Lower lobe of right lung (tissue), 2 donors: ENCODE results near the gene GPR155. TPM values are rescaled to one million over a fixed set of nuclear protein-coding genes. Genes with fewer than 3 reads are reported as not detected.
A peak's percentile ranks its signal among the peaks of the same experiment; 100 is the strongest.

Experiments used
- ATAC-seq, 2 donors: fragments of 200-7000 bp; cut with Tn5 transposase; one replicate each; pipeline ENCODE4 v1.9.1; 2020 to 2022; ENCODE audit warnings: mild to moderate bottlenecking in 2 of 2, moderate library complexity in 2 of 2
- DNase-seq: peaks from one replicate; pipeline ENCODE4 v3.0.0-alpha.2; 2020
- H3K27ac ChIP-seq: fragments of 200-600 bp; one replicate; pipeline ENCODE4 v1.8.0; 2022
- H3K27me3 ChIP-seq: fragments of 200-600 bp; one replicate; pipeline ENCODE4 v1.8.0; 2022; ENCODE audit warnings: low read depth
- H3K36me3 ChIP-seq: fragments of 200-600 bp; one replicate; pipeline ENCODE4 v1.8.0; 2022; ENCODE audit warnings: mild to moderate bottlenecking
- H3K4me1 ChIP-seq: fragments of 200-600 bp; one replicate; pipeline ENCODE4 v1.8.0; 2022
- H3K4me3 ChIP-seq: fragments of 200-600 bp; one replicate; pipeline ENCODE4 v1.8.0; 2022; ENCODE audit warnings: mild to moderate bottlenecking
- H3K9me3 ChIP-seq: fragments of 200-600 bp; one replicate; pipeline ENCODE4 v1.8.0; 2022
- intact Hi-C: fragments of 100-400 bp; cut with DNase I; formaldehyde crosslinking; loops from one replicate; pipeline ENCODE4 v1.11.0; 2022
- long read RNA-seq: library from polyadenylated mRNA; unstranded; transcript quantifications from one replicate; pipeline ENCODE4 v2.0.0, GENCODE V29; 2021
- total RNA-seq: library from RNA; stranded (reverse); fragmentation: NEBNext Ultra II Directional; extraction: Animal tissue kit (Norgen Biotek cat#: 25700); gene quantifications from one replicate; pipeline ENCODE4 v1.2.1, GENCODE V29; 2021
- TF ChIP-seq, protein P1 (sequence below): fragments of 200-600 bp; IDR thresholded peaks from one replicate; pipeline ENCODE4 v1.8.0; 2022; ENCODE audit warnings: antibody characterized with exemption, mild to moderate bottlenecking
- donor health status: DM: no; HTN: yes; CAD: no; lungs with severe emphysema.

The GPR155 gene, protein sequence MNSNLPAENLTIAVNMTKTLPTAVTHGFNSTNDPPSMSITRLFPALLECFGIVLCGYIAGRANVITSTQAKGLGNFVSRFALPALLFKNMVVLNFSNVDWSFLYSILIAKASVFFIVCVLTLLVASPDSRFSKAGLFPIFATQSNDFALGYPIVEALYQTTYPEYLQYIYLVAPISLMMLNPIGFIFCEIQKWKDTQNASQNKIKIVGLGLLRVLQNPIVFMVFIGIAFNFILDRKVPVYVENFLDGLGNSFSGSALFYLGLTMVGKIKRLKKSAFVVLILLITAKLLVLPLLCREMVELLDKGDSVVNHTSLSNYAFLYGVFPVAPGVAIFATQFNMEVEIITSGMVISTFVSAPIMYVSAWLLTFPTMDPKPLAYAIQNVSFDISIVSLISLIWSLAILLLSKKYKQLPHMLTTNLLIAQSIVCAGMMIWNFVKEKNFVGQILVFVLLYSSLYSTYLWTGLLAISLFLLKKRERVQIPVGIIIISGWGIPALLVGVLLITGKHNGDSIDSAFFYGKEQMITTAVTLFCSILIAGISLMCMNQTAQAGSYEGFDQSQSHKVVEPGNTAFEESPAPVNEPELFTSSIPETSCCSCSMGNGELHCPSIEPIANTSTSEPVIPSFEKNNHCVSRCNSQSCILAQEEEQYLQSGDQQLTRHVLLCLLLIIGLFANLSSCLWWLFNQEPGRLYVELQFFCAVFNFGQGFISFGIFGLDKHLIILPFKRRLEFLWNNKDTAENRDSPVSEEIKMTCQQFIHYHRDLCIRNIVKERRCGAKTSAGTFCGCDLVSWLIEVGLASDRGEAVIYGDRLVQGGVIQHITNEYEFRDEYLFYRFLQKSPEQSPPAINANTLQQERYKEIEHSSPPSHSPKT
- 6.2 TPM for total RNA-seq
- long read RNA-seq, full-length matches to known transcripts = 4 of 13 reads
- long read RNA-seq, partial matches to known transcripts = 3 of 13 reads
- long read RNA-seq, other reads (novel, unspliced or antisense) = 6 of 13 reads

DNA sequence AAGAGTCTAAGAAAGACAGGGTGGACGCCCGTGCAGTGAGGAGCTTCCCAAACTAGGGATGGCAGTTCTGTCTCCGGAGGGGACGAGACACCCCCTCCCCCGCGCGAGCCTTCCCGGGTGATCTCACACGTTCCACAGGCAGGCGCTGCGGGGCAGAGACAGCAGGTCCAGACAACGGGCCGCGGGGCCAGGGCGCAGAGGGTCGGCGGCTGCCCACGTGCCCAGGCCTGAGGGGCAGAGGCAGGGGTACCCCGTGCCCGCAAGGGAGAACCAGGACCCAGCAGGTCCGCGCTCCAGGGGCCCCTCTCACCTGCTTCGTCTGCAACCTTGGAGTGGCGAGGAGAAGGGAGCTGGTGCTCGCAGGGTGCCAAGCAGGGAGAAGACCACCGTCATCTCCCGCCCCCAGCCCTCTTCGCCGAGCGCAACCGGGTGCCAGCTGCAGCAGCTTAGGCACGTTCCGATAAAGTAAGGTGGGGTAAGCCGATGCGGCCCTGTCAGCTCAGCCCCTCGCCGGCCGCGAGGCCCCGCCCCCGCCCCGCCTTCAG lies at the start of gene GPR155:
Gene GPR155, minus strand, starts transcription at position 467 of the 545 bp plus-strand sequence. CDS start 5,073 bp downstream, outside the sequence.
- TF ChIP-seq, protein P1, sequence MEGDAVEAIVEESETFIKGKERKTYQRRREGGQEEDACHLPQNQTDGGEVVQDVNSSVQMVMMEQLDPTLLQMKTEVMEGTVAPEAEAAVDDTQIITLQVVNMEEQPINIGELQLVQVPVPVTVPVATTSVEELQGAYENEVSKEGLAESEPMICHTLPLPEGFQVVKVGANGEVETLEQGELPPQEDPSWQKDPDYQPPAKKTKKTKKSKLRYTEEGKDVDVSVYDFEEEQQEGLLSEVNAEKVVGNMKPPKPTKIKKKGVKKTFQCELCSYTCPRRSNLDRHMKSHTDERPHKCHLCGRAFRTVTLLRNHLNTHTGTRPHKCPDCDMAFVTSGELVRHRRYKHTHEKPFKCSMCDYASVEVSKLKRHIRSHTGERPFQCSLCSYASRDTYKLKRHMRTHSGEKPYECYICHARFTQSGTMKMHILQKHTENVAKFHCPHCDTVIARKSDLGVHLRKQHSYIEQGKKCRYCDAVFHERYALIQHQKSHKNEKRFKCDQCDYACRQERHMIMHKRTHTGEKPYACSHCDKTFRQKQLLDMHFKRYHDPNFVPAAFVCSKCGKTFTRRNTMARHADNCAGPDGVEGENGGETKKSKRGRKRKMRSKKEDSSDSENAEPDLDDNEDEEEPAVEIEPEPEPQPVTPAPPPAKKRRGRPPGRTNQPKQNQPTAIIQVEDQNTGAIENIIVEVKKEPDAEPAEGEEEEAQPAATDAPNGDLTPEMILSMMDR = no peak
- DNase-seq (peak; percentile 81), ATAC-seq (peak; percentile 71 to 78)
- no peaks in the 10 kb centered on the region for H3K36me3 ChIP-seq
- no peaks in the 10 kb centered on the region for H3K9me3 ChIP-seq
- H3K4me1 ChIP-seq = peaks cover 15% of the 10 kb centered on the region
- peak within 1 kb of the TSS; percentile 87 for H3K4me3 ChIP-seq
- peak within 1 kb of the TSS; percentile 78 for H3K27ac ChIP-seq
- intact Hi-C loops = no loop called here
- no peaks in the 10 kb centered on the region for H3K27me3 ChIP-seq

DNA sequence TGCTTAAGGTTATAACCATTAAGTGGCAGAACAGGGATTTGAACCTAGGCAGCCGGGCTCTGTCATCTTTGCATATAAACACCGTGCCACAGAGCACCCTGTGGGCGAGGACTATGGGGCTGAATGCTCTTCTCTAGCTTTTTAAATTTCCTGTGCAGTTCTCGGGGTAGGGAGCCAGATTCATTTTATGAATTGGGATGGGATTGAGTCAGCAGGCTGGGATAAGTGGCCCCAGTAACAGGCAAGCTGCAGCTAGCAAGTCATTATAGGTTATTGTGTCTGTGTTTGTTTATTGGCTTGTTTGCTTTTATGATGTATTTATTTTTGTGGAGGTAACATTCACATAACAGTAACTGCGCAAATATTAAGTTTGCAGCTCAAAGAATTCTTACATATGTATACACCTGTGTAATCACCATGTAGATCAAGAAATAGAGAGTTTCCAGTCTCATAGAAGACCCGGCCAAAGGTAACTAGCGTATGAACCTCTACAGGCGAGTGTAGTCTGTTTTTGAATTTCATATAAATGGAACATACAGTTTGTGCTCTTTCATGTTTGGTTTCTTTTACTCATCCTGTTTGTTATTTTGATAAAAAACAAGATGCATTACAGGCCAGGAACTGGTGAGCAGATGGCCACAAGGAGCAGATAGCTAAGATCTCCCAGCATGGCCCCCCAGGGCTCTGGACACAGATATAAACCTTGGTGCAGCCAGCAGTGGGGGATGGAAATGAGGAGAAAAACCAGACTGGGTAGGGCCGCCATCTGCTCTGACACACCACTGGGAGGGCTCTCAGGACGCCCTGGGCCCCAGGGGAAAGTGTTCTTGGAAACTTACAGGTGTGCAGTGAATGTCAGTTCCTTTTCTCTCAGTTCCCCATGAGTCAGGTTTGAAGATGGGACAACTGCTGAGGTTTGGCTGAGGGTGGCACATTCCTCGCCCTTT lies 49.2 kb upstream of the GPR155 start:
- ATAC-seq = no peak
- Histone ChIP-seq H3K4me1 (no peaks in the 10 kb centered on the region), H3K27ac (no peak overlapping the region), H3K4me3 (no peak overlapping the region), H3K27me3 (no peaks in the 10 kb centered on the region), H3K36me3 (no peaks in the 10 kb centered on the region), H3K9me3 (no peaks in the 10 kb centered on the region)
- intact Hi-C loops = no loop called here
- DNase-seq = no peak
- TF ChIP-seq, protein P1 = no peak

DNA sequence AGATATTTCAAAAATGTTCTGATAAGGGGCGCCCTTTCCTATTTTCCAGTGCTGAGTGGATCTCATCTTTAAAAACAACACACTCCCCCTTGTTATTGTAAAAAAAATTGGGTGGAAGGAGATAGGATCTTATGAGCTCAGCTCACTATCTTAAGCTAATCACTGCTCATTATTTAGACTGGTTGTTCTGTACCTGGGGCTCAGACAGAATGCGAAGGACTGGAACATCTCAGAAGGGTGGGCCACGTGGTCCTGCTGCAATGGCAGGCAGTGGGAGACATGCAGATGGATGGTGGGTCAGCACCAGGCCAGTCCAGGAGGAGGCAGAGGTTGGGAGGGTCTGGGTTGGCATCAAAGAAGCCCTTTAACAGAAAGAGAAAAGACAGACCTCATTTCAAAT lies 48.3 kb upstream of the GPR155 start:
- no peak overlapping the region for H3K27ac ChIP-seq
- no peaks in the 10 kb centered on the region for H3K36me3 ChIP-seq
- ATAC-seq = no peak
- no peak for DNase-seq
- TF ChIP-seq, protein P1 = no peak
- no peaks in the 10 kb centered on the region for H3K4me1 ChIP-seq
- H3K27me3 ChIP-seq = no peaks in the 10 kb centered on the region
- no peaks in the 10 kb centered on the region for H3K9me3 ChIP-seq
- intact Hi-C loops = no loop called here
- H3K4me3 ChIP-seq = no peak overlapping the region

DNA sequence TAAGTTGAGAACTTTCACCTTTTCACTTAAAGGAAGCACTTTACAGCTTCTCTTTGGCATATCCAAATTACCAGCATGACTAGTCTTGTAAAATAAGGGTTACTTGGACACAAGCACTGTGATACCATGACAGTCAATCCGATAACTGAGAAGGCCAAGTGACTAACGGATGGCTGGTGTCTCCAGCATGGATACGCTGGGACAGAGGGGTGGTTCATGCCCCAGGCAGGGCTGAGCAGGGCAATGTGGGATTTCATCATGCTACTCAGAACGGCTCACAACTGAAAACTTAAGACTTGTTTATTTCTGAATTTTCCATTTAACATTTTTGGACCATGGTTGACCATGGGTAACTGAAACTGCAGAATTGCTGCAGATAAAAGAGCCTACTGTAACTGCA lies 43.1 kb upstream of the GPR155 start:
- H3K4me3 ChIP-seq = no peak overlapping the region
- TF ChIP-seq, protein P1 = no peak
- no peaks in the 10 kb centered on the region for H3K36me3 ChIP-seq
- intact Hi-C loops = no loop called here
- H3K27ac ChIP-seq = no peak overlapping the region
- DNase-seq = no peak
- H3K9me3 ChIP-seq = no peaks in the 10 kb centered on the region
- H3K4me1 ChIP-seq = no peaks in the 10 kb centered on the region
- no peaks in the 10 kb centered on the region for H3K27me3 ChIP-seq
- ATAC-seq = no peak
